PC-3 (cell line): ENCODE data around the gene GINS1.

Experiments
- CTCF ChIP-seq: fragments of 300-600 bp; sonication (generic); conservative IDR thresholded peaks from 2 replicates; pipeline ENCODE4 v1.5.1; 2017; ENCODE audit warnings: antibody characterized with exemption, low read depth, mild to moderate bottlenecking, low read length
- EZH2 ChIP-seq: fragments of 300-600 bp; sonication (generic); IDR thresholded peaks from one replicate; pipeline ENCODE4 v1.6.1; 2017; ENCODE audit warnings: antibody characterized with exemption, mild to moderate bottlenecking, low read length; ENCODE audit not compliant: unreplicated experiment
- EZH2phosphoT487 ChIP-seq: fragments of 300-600 bp; sonication (generic); IDR thresholded peaks from 2 replicates; pipeline ENCODE4 v1.6.1; 2018; ENCODE audit warnings: mild to moderate bottlenecking, antibody characterized with exemption, low read length, borderline replicate concordance

- no peak for TF ChIP-seq CTCF
- no peak for TF ChIP-seq EZH2phosphoT487
- TF ChIP-seq EZH2 = no peak
These were observed 30.6 kb upstream of the GINS1 start for GRCh38 chr20:25376886-25377285.
